Esophagus muscularis mucosa (tissue), 4 donors: ENCODE results near the gene ZFHX3. TPM values are rescaled to one million over a fixed set of nuclear protein-coding genes. Genes with fewer than 3 reads are reported as not detected.

Source experiments
- DNase-seq: peaks from one replicate; pipeline ENCODE4 v3.0.0-alpha.2; 2017; ENCODE audit errors: extremely low spot score
- H3K27ac ChIP-seq, 4 donors: fragments of 200-600 bp; sonication (generic); replicated peaks in 1 of 4; 1 replicate in 3 of 4; 2 replicates in 1 of 4; pipeline ENCODE4 v1.5.1; 2016 to 2019; ENCODE audit warnings: mild to moderate bottlenecking in 1 of 4
- H3K27me3 ChIP-seq, 4 donors: fragments of 200-600 bp; sonication (generic); one replicate each; pipeline versions ENCODE4 v1.5.1 to v1.6.0; 2016 to 2019
- H3K36me3 ChIP-seq, 4 donors: fragments of 200-600 bp; sonication (generic); one replicate each; pipeline ENCODE4 v1.5.1; 2016 to 2019
- H3K4me1 ChIP-seq, 4 donors: fragments of 200-600 bp; sonication (generic); one replicate each; pipeline ENCODE4 v1.5.1; 2016 to 2019
- H3K4me3 ChIP-seq, 4 donors: fragments of 200-600 bp; sonication (generic); 1 replicate in 2 of 4; 2 replicates in 2 of 4; pipeline ENCODE4 v1.5.1; 2016 to 2019; ENCODE audit warnings: mild to moderate bottlenecking in 4 of 4, moderate library complexity in 1 of 4
- H3K9me3 ChIP-seq, 4 donors: fragments of 200-600 bp; sonication (generic); 1 replicate in 3 of 4; 2 replicates in 1 of 4; pipeline ENCODE4 v1.5.1; 2016 to 2019
- EP300 ChIP-seq: sonication (generic); formaldehyde crosslinking; IDR thresholded peaks from one replicate; pipeline ENCODE4 v1.6.1; 2017; ENCODE audit warnings: antibody characterized with exemption
- POLR2A ChIP-seq: fragments of 450-650 bp; IDR thresholded peaks from one replicate; pipeline ENCODE4 v1.6.1; 2017; ENCODE audit warnings: antibody characterized with exemption, moderate library complexity, mild to moderate bottlenecking, low read depth
- POLR2AphosphoS5 ChIP-seq, 2 donors: sonication (generic); formaldehyde crosslinking; IDR thresholded peaks; one replicate each; pipeline ENCODE4 v1.6.1; 2017; ENCODE audit warnings: antibody characterized with exemption in 2 of 2
- WGBS: methylation state at CpG from one replicate; pipeline ENCODE4 v1.1.5; 2018; 5-methylcytosine and 5-hydroxymethylcytosine counted together
- intact Hi-C: fragments of 100-400 bp; cut with DNase I; formaldehyde crosslinking; loops from one replicate; pipeline ENCODE4 v1.15.1; 2023
- total RNA-seq, 4 donors: library from RNA; depleted of rRNA; stranded (reverse); fragments of >200 nt; gene quantifications; one replicate each; pipeline versions ENCODE4 v1.1.0 to v1.2.1, GENCODE V29; 2016
- TF ChIP-seq, protein P1 (sequence below), 3 experiments: fragments of 200-600 bp in 2 of 3; fragments of 450-650 bp in 1 of 3; sonication (generic) in 2 of 3; IDR thresholded peaks; one replicate each; pipeline ENCODE4 v1.5.1; 2017 to 2019; ENCODE audit warnings: antibody characterized with exemption in 3 of 3, mild to moderate bottlenecking in 2 of 3, moderate library complexity in 1 of 3

ZFHX3 gene
- total RNA-seq, 4 donors from 2014 or later: 25.7 to 53.0 (median 30.6) TPM

DNA sequence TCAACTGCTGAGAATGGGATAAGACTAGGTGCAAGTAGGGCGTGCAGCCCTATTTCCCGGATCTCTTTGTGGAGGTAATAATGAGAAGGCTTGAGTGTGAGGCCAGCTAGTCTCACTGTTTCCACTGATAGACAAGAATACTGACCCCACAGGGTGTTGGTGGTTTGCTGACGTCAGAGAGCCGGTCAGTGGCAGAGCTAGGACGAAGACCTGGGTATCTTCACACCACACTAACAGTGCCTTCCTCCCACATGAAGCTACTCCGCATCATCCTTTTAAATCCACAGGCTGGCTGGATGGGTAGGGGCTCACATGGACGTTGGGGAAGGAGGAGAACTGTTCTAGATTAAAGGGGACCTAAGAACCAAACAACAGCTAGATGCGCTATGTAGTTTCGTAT, 68.0 kb downstream of the ZFHX3 start:
- DNase-seq: no peak
- 85% methylated on average over 9 of the region's 9 CpGs for WGBS
- H3K4me1 ChIP-seq: peaks cover 23 to 51% (median 29%) of the 10 kb centered on the region in 4 donors
- H3K4me3 ChIP-seq: no peak overlapping the region
- no peaks in the 10 kb centered on the region for H3K36me3 ChIP-seq
- TF ChIP-seq, protein P1, sequence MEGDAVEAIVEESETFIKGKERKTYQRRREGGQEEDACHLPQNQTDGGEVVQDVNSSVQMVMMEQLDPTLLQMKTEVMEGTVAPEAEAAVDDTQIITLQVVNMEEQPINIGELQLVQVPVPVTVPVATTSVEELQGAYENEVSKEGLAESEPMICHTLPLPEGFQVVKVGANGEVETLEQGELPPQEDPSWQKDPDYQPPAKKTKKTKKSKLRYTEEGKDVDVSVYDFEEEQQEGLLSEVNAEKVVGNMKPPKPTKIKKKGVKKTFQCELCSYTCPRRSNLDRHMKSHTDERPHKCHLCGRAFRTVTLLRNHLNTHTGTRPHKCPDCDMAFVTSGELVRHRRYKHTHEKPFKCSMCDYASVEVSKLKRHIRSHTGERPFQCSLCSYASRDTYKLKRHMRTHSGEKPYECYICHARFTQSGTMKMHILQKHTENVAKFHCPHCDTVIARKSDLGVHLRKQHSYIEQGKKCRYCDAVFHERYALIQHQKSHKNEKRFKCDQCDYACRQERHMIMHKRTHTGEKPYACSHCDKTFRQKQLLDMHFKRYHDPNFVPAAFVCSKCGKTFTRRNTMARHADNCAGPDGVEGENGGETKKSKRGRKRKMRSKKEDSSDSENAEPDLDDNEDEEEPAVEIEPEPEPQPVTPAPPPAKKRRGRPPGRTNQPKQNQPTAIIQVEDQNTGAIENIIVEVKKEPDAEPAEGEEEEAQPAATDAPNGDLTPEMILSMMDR (IDR thresholded peaks at IDR 0.05): no peak
- TF ChIP-seq POLR2AphosphoS5 (IDR thresholded peaks at IDR 0.05) (no peak), EP300 (no peak), POLR2A (no peak)
- no peak overlapping the region for H3K27ac ChIP-seq
- intact Hi-C loops: no loop called here
- no peaks in the 10 kb centered on the region for H3K9me3 ChIP-seq
- H3K27me3 ChIP-seq: no peaks in the 10 kb centered on the region

DNA sequence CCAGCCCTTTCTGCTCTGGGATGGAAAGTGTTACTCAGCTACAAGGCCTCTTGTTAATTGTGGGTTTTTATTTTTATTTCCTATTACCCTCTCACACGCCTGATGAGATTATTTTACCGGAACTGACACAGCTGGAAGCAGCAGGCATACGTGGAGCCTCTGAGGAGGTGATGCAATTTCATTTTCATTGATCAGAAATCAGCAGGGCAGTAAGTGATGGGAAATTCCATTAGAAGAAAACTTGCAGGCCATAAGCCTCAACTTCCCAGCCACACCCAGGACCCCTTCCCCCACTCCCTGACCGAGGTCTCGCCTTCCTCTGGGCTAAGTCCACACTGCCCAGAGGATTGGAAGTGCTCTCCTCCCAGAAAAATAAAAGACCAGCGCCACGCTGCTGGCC, 69.7 kb downstream of the ZFHX3 start:
- WGBS: 74% methylated on average over 7 of the region's 7 CpGs
- Histone ChIP-seq H3K27ac (no peak overlapping the region), H3K9me3 (no peaks in the 10 kb centered on the region), H3K4me1 (peaks cover 6 to 34% (median 19%) of the 10 kb centered on the region in 4 donors), H3K4me3 (no peak overlapping the region), H3K27me3 (no peaks in the 10 kb centered on the region), H3K36me3 (no peaks in the 10 kb centered on the region)
- intact Hi-C loops: no loop called here
- TF ChIP-seq POLR2AphosphoS5 (IDR thresholded peaks at IDR 0.05) (no peak), POLR2A (no peak), EP300 (no peak)
- TF ChIP-seq, protein P1 (IDR thresholded peaks at IDR 0.05): no peak
- DNase-seq: no peak

DNA sequence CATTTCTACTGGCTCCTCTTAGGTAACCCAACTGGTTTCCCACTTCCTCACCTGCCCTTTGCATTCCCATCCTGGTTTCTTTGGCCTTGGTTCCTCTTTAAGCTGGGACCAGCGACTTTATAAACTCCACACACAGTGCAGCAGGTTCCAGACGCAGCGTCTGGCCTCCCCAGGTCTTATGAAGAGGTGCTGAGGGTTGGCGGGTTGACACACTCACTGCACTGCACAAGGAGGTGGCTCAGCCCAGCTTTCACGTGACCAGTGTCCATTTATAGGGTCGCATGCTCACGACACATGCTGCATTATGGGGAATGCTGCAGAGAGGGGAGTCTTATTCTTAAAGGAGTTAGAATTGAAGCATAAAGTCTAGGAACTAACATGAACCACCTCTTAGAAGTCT, 70.8 kb downstream of the ZFHX3 start:
- Histone ChIP-seq H3K4me1 (peaks cover 6 to 41% (median 19%) of the 10 kb centered on the region in 4 donors), H3K9me3 (no peaks in the 10 kb centered on the region), H3K27me3 (no peaks in the 10 kb centered on the region), H3K4me3 (no peak overlapping the region), H3K36me3 (no peaks in the 10 kb centered on the region), H3K27ac (no peak overlapping the region)
- no peak for DNase-seq
- WGBS: 85% methylated on average over 7 of the region's 7 CpGs
- intact Hi-C loops: no loop called here
- no peak for TF ChIP-seq POLR2AphosphoS5 (IDR thresholded peaks at IDR 0.05)
- no peak for TF ChIP-seq EP300
- TF ChIP-seq POLR2A: no peak
- TF ChIP-seq, protein P1 (IDR thresholded peaks at IDR 0.05): no peak

DNA sequence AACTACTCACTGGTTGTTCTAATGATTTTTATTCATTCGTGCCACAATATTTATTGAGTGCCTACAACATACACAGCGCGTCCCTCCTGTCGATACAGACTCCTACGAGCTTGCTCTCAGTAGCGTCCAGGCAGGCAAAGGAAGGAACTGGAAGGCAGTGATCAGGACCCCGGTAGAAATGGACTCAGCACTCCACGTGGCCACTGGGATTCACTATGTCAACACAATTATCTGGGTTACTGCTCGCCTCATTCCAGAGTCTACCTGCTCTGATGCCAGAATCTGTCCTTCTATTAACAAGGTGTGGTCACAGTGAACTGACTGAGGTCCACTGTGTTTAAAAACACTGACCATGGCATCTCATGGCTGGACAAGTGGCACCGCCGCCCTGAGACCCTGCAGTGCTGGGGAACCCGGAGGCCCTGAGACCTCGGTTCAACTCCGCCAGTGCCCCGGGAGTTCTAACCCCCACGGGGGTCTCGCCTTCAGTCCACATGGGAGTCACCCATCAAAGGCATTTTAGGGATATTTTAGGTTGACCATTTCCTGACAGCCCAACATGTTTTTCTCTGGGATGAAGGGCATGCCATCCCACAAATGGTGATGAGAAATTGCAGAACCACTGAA, 71.4 kb downstream of the ZFHX3 start:
- no peak overlapping the region for H3K4me3 ChIP-seq
- H3K4me1 ChIP-seq: peaks cover 6 to 45% (median 19%) of the 10 kb centered on the region in 4 donors
- no peaks in the 10 kb centered on the region for H3K9me3 ChIP-seq
- H3K27ac ChIP-seq: no peak overlapping the region
- DNase-seq: no peak
- H3K36me3 ChIP-seq: no peaks in the 10 kb centered on the region
- no peaks in the 10 kb centered on the region for H3K27me3 ChIP-seq
- intact Hi-C loops: no loop called here
- 87% methylated on average over 8 of the region's 17 CpGs for WGBS
- TF ChIP-seq POLR2A: no peak
- TF ChIP-seq, protein P1 (IDR thresholded peaks at IDR 0.05): no peak
- no peak for TF ChIP-seq POLR2AphosphoS5 (IDR thresholded peaks at IDR 0.05)
- TF ChIP-seq EP300: no peak
